Testis (tissue), 3 donors: ENCODE measurements around the gene HOXA10. TPM values are rescaled to one million over a fixed set of nuclear protein-coding genes. Genes with fewer than 3 reads are reported as not detected.
A peak's percentile ranks its signal among the peaks of the same experiment; 100 is the strongest.

Experiments used
- DNase-seq: peaks from one replicate; pipeline ENCODE4 v3.0.0-alpha.2; 2019
- H3K27ac ChIP-seq, 2 donors: fragments of 200-600 bp; sonication (generic); one replicate each; pipeline ENCODE4 v1.5.1; 2019
- H3K27me3 ChIP-seq: fragments of 200-600 bp; sonication (generic); one replicate; pipeline ENCODE4 v1.5.1; 2019
- H3K36me3 ChIP-seq: fragments of 200-600 bp; sonication (generic); one replicate; pipeline ENCODE4 v1.5.1; 2017; ENCODE audit warnings: low read depth; ENCODE audit errors: missing control alignments
- H3K4me1 ChIP-seq: fragments of 200-600 bp; sonication (generic); one replicate; pipeline ENCODE4 v1.5.1; 2019
- H3K4me3 ChIP-seq, 2 donors: fragments of 200-600 bp; sonication (generic); one replicate each; pipeline ENCODE4 v1.5.1; 2017 to 2019
- H3K9me3 ChIP-seq: fragments of 200-600 bp; sonication (generic); one replicate; pipeline ENCODE4 v1.5.1; 2017
- POLR2A ChIP-seq: fragments of 450-650 bp; IDR thresholded peaks from one replicate; pipeline ENCODE4 v1.6.1; 2017; ENCODE audit warnings: antibody characterized with exemption, mild to moderate bottlenecking, moderate library complexity
- WGBS, 2 donors: methylation state at CpG; one replicate each; pipeline ENCODE4 v1.1.5; 2018; 5-methylcytosine and 5-hydroxymethylcytosine counted together
- intact Hi-C: fragments of 100-400 bp; cut with DNase I; formaldehyde crosslinking; loops from one replicate; pipeline ENCODE4 v1.15.1; 2023; ENCODE audit warnings: low total_unique reads
- polyA plus RNA-seq: library from polyadenylated mRNA; stranded (reverse); fragments of 350-450 nt; fragmentation: Illumina TruSeq; extraction: RNeasy Lipid Tissue Mini Kit (QIAGEN cat#74804); gene quantifications from one replicate; pipeline ENCODE4 v1.2.3, GENCODE V29; 2014; ENCODE audit warnings: low read depth, low replicate concordance; ENCODE audit not compliant: insufficient read depth
- total RNA-seq, 2 donors: library from RNA; depleted of rRNA; stranded (reverse); fragments of >200 nt; gene quantifications; one replicate each; pipeline ENCODE4 v1.2.3, GENCODE V29; 2016
- TF ChIP-seq, protein P1 (sequence below), 3 experiments: fragments of 450-650 bp in 2 of 3; fragments of 200-600 bp in 1 of 3; sonication (generic) in 1 of 3; IDR thresholded peaks; one replicate each; pipeline ENCODE4 v1.5.1; 2016 to 2019; ENCODE audit warnings: antibody characterized with exemption in 3 of 3, mild to moderate bottlenecking in 2 of 3, moderate library complexity in 1 of 3

The HOXA10 gene
- total and polyA plus RNA-seq, 3 donors from 2014 or later: 0.31 to 1.8 (median 1.6) TPM

DNA sequence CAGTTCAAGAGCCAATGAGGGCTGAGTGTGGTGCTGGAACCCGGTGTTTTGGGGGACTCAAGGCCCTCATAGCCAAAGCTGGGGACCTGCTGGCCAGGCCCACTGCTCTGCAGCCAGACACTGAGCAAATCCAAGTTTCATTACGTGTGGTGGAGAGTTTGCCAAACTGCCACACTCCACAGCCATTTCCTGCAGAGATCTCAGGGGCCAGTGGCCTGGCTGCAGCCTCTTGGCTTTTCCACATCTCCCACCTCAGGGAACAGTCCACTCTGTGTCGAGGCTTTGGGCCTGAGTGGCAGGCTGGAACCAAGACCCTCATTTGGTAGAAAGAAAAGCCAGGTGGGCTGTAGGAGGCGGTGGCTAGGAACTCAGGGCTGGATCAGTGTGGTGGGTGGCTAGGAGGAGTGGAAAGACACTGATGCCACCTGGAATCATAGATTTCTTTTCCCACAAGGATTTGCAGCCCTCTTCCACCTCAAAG, 7.7 kb upstream of the HOXA10 start:
- intact Hi-C loops: no loop called here
- H3K4me3 ChIP-seq: no peak overlapping the region
- 70 to 82% methylated on average over 4 of the region's 4 CpGs for WGBS, 2 donors
- no peaks in the 10 kb centered on the region for H3K9me3 ChIP-seq
- DNase-seq: no peak
- peaks cover 7% of the 10 kb centered on the region for H3K4me1 ChIP-seq
- H3K27ac ChIP-seq: no peak overlapping the region
- H3K27me3 ChIP-seq: peaks cover 8% of the 10 kb centered on the region
- no peaks in the 10 kb centered on the region for H3K36me3 ChIP-seq
- TF ChIP-seq, protein P1, sequence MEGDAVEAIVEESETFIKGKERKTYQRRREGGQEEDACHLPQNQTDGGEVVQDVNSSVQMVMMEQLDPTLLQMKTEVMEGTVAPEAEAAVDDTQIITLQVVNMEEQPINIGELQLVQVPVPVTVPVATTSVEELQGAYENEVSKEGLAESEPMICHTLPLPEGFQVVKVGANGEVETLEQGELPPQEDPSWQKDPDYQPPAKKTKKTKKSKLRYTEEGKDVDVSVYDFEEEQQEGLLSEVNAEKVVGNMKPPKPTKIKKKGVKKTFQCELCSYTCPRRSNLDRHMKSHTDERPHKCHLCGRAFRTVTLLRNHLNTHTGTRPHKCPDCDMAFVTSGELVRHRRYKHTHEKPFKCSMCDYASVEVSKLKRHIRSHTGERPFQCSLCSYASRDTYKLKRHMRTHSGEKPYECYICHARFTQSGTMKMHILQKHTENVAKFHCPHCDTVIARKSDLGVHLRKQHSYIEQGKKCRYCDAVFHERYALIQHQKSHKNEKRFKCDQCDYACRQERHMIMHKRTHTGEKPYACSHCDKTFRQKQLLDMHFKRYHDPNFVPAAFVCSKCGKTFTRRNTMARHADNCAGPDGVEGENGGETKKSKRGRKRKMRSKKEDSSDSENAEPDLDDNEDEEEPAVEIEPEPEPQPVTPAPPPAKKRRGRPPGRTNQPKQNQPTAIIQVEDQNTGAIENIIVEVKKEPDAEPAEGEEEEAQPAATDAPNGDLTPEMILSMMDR (IDR thresholded peaks at IDR 0.05): no peak
- no peak for TF ChIP-seq POLR2A

DNA sequence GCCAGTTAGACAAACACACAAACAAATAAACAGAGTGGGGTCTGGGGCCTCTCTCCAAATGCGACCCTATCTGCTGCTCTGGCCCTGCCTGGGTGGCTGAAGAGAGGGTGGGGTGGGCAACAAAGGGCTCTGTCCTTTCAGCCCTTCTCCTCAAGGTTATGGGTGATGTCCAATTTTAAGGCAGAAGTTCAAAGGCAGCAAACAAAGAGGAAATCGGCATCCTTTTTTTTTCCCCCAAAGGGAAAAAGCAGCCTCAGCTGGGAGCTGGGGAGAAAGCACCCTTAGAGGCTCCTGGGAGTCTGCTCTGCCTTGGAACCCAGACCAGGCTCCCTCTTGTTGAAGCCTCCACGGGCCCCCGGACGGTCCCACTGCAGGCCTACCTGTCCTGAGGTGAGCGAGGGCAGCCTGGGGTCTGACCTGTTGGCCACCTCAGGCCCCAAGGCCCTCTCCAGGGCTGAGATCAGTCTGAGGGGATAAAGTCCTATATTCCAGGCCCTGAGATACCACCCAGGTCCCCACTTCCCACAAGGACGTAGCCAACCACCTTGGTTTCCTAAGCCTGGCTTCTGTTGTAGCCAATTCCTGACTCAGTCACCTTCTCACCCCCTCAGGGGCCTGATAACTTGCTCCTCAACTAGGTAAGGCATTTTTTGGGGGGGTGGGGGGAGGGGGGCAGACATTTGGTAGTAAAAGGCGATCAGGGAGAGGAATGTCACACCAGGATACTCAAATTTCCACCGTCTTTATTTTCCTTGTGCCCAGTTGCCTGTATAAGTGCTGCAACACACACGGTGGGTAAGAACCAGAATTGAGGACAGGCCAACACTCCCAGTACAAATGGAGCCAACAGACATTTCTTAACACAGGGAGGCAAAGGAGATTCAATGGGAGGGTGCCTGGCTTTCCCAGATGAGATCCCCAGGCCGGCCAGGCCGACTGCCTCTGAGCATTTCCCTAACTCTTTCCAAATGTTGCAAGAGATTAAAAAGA, 6.6 kb upstream of the HOXA10 start:
- H3K36me3 ChIP-seq: no peaks in the 10 kb centered on the region
- TF ChIP-seq, protein P1 (IDR thresholded peaks at IDR 0.05): no peak
- TF ChIP-seq POLR2A: no peak
- DNase-seq: no peak
- intact Hi-C loops: no loop called here
- 63 to 70% methylated on average over 12 of the region's 12 CpGs for WGBS, 2 donors
- H3K4me3 ChIP-seq: peak overlapping the region in 1 of 2 donors; percentile 32
- H3K27ac ChIP-seq: no peak overlapping the region
- no peaks in the 10 kb centered on the region for H3K9me3 ChIP-seq
- H3K4me1 ChIP-seq: peaks cover 7% of the 10 kb centered on the region
- peaks cover 4% of the 10 kb centered on the region for H3K27me3 ChIP-seq

DNA sequence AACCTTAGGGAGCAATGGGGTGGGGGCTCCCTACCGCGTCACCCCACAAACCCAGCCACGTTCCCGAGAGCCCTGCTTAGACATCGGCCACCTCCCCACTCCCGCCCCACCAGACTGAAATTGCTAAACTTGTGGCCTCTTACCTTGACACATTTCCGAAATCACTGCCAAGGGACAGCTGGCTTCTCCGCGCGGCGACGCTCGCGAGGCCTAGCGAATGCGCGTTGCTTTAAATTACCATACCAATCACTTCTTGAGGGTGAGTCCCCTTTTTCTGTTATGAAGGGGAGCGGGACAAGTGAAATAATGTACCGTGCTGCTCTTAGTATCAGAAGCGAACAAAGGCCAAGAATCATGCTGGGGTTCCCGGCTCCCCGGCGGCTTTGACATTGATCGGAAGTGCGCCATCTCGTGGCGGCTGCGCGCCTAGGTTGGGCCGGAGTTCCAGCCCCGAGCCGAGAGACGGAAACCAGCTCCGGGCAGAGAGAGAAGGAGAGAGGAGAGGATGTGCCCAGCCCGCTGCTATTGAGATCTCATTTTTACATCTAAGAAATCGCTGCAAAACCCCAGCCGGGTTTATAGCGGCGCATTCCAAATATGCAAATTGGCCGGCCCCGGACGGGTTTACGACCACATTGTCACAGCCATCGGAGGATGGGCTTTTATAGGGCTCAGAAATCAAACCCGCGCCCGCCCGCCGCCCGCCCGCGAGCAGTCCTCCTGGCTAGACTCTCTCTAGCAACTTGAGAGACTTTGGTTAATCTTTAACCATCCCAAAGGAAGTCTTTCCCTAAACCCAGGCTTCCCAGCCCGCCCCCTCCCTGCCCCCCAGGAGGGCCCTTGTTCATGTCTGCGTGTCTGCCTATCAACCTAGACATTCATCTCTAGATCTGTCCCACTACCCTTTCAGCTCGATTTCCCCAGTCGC, 5.6 kb upstream of the HOXA10 start:
- H3K4me1 ChIP-seq: peaks cover 7% of the 10 kb centered on the region
- TF ChIP-seq POLR2A: no peak
- TF ChIP-seq, protein P1 (IDR thresholded peaks at IDR 0.05): peak; percentile 46 to 76 (median 56)
- WGBS, 2 donors: 9 to 11% methylated on average over 56 of the region's 56 CpGs
- H3K27me3 ChIP-seq: no peaks in the 10 kb centered on the region
- H3K27ac ChIP-seq: no peak overlapping the region
- peak overlapping the region; percentile 9 to 32 for H3K4me3 ChIP-seq
- no peaks in the 10 kb centered on the region for H3K36me3 ChIP-seq
- DNase-seq: peak; percentile 78
- no peaks in the 10 kb centered on the region for H3K9me3 ChIP-seq
- intact Hi-C loops: no loop called here

DNA sequence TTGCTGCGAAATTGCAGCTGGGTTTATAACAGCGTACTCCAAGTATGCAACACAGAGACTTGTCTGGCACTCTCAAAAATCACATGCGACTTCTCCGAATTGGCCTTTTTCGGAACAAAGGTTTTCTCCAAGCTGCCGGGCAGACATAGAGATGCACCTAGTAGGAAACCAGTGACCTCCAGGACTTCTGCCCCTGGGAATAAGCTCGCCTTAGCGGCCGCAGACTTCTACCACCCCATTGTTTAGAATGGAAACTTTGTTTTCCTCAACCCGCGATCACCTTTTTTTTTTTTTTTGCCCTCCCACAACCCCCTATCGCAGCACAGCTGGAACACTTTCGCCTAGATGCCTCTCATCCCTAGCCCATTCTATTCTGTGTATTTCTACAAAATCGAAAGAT, 4.9 kb upstream of the HOXA10 start:
- Histone ChIP-seq H3K27me3 (no peaks in the 10 kb centered on the region), H3K4me3 (no peak overlapping the region), H3K36me3 (no peaks in the 10 kb centered on the region), H3K27ac (no peak overlapping the region), H3K9me3 (no peaks in the 10 kb centered on the region), H3K4me1 (peaks cover 10% of the 10 kb centered on the region)
- intact Hi-C loops: no loop called here
- TF ChIP-seq POLR2A: no peak
- TF ChIP-seq, protein P1 (IDR thresholded peaks at IDR 0.05): no peak
- no peak for DNase-seq
- WGBS, 2 donors: 41% methylated on average over 14 of the region's 14 CpGs
